HTERT RPE-1 (cell line): ENCODE data around the gene ADCY7.

Experiments
- in situ Hi-C: fragments of 300-500 bp; cut with MboI; formaldehyde crosslinking; loops from 4 replicates; pipeline ENCODE4 v1.14.3; 2020; ENCODE audit warnings: low sequenced_read_pairs

Gene ADCY7

GRCh38 chr16:50296807-50297206 is 30.5 kb downstream of the ADCY7 start:
- in situ Hi-C loops: no loop called here

- in situ Hi-C loops: no loop called here
Observed at GRCh38 chr16:50297301-50298074, 31.1 kb downstream of the ADCY7 start.

GRCh38 chr16:50298075-50298460 is 31.7 kb downstream of the ADCY7 start:
- in situ Hi-C loops: no loop called here

GRCh38 chr16:50298591-50299507 is 32.5 kb downstream of the ADCY7 start:
- in situ Hi-C loops: no loop called here

GRCh38 chr16:50299508-50300105 is 33.3 kb downstream of the ADCY7 start:
- in situ Hi-C loops: no loop called here

- in situ Hi-C loops: no loop called here
Observed at GRCh38 chr16:50300942-50301625, 34.7 kb downstream of the ADCY7 start.

GRCh38 chr16:50301626-50302471 is 35.5 kb downstream of the ADCY7 start:
- in situ Hi-C loops: no loop called here

- in situ Hi-C loops: no loop called here
Observed at GRCh38 chr16:50302472-50303005, 36.2 kb downstream of the ADCY7 start.

GRCh38 chr16:50303041-50303604 is 36.8 kb downstream of the ADCY7 start:
- in situ Hi-C loops: no loop called here

GRCh38 chr16:50303605-50304466 is 37.5 kb downstream of the ADCY7 start:
- in situ Hi-C loops: no loop called here

GRCh38 chr16:50304467-50305440 is 38.4 kb downstream of the ADCY7 start:
- in situ Hi-C loops: no loop called here

GRCh38 chr16:50305441-50306061 is 39.2 kb downstream of the ADCY7 start:
- in situ Hi-C loops: no loop called here

- in situ Hi-C loops: no loop called here
Observed at GRCh38 chr16:50306287-50306686, 39.9 kb downstream of the ADCY7 start.

- in situ Hi-C loops: no loop called here
Observed at GRCh38 chr16:50308237-50308965, 42.0 kb downstream of the ADCY7 start.

- in situ Hi-C loops: no loop called here
Observed at GRCh38 chr16:50309156-50309526, 42.8 kb downstream of the ADCY7 start.

GRCh38 chr16:50309527-50310307 is 43.4 kb downstream of the ADCY7 start:
- in situ Hi-C loops: no loop called here
